Endometrial microvascular endothelial cells (primary cell): Measurements from ENCODE around the gene PHOSPHO2. TPM values are rescaled to one million over a fixed set of nuclear protein-coding genes. Genes with fewer than 3 reads are reported as not detected.

Experiments used
- in situ Hi-C: cut with HindIII; loops from 2 replicates; pipeline ENCODE4 v1.10.0; 2017; ENCODE audit warnings: low sequenced_read_pairs, low pct_unique_long_range_greater_than_20kb; ENCODE audit errors: inconsistent ontology term
- total RNA-seq: library from RNA; depleted of rRNA; stranded (reverse); fragments of >200 nt; gene quantifications from one replicate; pipeline ENCODE4 v1.2.3, GENCODE V29; 2015; ENCODE audit errors: inconsistent ontology term

PHOSPHO2 gene
- total RNA-seq, 1 donor from 2014 or later, result 0.19 TPM

DNA sequence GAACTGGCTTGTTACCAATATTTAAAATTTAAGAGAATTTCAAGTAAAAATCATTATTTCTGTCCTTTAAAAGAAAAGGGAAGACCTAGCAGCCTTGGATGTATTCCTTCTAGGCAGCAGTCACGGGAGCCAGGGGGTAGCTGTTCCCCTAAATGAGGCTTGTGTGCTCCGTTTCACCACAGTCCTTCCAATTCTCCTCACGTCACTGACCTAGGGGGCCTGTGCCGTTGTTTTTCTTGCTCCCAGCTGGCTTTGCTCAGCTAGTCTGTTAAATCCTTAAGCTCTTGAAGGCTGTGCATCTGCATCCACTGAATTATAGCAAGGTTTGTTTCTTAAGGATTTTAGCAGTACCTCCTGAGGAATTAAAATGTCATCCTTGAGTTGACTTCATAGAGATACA lies 49.3 kb downstream of the PHOSPHO2 start:
- in situ Hi-C loops, result no loop called here

DNA sequence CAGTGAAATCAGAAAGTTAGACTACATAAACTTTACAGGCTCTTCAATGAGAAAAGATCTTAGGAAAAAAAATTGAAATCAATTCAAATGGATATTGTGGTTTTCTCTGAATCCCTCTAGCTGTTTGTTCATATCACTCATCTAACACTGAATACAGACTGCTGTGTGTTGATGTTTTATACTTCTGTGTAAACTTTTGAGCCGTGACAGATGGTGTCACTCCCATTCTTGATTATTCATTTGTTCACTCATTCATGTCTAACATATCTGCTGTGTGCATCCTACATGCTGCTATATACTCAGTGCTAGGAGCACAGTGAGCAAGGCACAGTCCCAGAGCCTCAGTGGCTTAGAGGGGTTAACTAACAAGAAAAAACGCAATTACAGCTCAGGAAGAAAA lies 52.0 kb downstream of the PHOSPHO2 start:
- in situ Hi-C loops, result no loop called here

DNA sequence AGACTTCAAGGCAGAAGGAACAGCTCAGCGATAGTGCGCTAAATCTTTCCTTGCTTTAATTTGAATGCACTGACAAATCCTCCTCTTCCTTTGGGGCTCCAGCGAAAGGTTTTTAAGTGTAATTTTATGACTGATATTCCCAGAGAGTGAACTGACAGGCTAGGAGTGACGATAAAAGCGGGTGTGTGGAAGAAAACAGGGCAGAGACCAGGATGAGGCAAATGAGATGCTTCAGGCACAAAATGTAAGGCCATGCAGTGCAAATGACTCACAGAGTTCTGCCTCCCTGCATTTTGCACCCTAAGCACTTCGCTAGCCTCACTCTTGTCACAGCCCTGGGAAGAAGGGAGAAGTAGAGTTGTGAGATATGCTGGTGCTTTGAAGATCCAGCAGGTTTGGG lies 54.0 kb downstream of the PHOSPHO2 start:
- in situ Hi-C loops, result no loop called here

Other genes with a start within 250 kb of the PHOSPHO2 start
- gene BBS5, start 215.0 kb upstream of the PHOSPHO2 start, total RNA-seq, result 3.1 TPM
- gene KLHL41, start 184.8 kb upstream of the PHOSPHO2 start, total RNA-seq, result not detected
- gene FASTKD1, start 120.6 kb upstream of the PHOSPHO2 start, total RNA-seq, result 24.0 TPM
- gene PPIG, start 110.1 kb upstream of the PHOSPHO2 start, total RNA-seq, result 18.2 TPM
- not detected for gene CFAP210, start 64 bp upstream of the PHOSPHO2 start, total RNA-seq
- gene KLHL23, start 39.4 kb downstream of the PHOSPHO2 start, total RNA-seq, result 1.6 TPM
- gene SSB, start 104.4 kb downstream of the PHOSPHO2 start, total RNA-seq, result 104 TPM
- 35.8 TPM for gene METTL5, start 130.4 kb downstream of the PHOSPHO2 start, total RNA-seq
- gene UBR3, start 133.0 kb downstream of the PHOSPHO2 start, total RNA-seq, result 33.1 TPM